ENCODE results near the gene CHFR. TPM values are rescaled to one million over a fixed set of nuclear protein-coding genes. Genes with fewer than 3 reads are reported as not detected.

Gene CHFR
- total and polyA plus RNA-seq, 2 donors (not counting 3 experiments of a cell fraction or from before 2014, with no cell fraction given): 45.4 to 66.5 TPM

- POLR2A ChIA-PET: no interaction called here
- no peaks in the 10 kb centered on the region for H4K20me1 ChIP-seq (replicated peaks; ENCODE audit: control insufficient read depth, extremely low read depth, insufficient read depth, low read length)
- no peaks in the 10 kb centered on the region for H3K4me1 ChIP-seq (ENCODE audit: control insufficient read depth, extremely low read depth, insufficient read depth, low read length)
- H3K4me3 ChIP-seq (replicated peaks in 1 of 3; ENCODE audit: insufficient read depth in 1 of 3, low read depth in 1 of 3, low read length in 3 of 3): no peak overlapping the region
- H3K27ac ChIP-seq (ENCODE audit: insufficient read depth, low read depth, low read length): no peak overlapping the region
- H3K9me3 ChIP-seq (replicated peaks; ENCODE audit: control insufficient read depth, insufficient read depth, low read length): no peaks in the 10 kb centered on the region
- TF ChIP-seq POLR2AphosphoS5 (IDR thresholded peaks at IDR 0.05; ENCODE audit: insufficient read depth, low read depth, low read length): no peak
- no peak for TF ChIP-seq GATA2 (IDR thresholded peaks at IDR 0.05; ENCODE audit: insufficient read depth, insufficient read length, low read depth, low read length)
- TF ChIP-seq POLR2A (IDR thresholded peaks at IDR 0.05; ENCODE audit: low read depth, low read length): no peak
- TF ChIP-seq EZH2 (IDR thresholded peaks at IDR 0.05; ENCODE audit: borderline replicate concordance, low read depth, low read length, severe bottlenecking): no peak
- TF ChIP-seq JUN (IDR thresholded peaks at IDR 0.05; ENCODE audit: borderline replicate concordance, insufficient read depth, insufficient read length, low read depth): no peak
- no peak for TF ChIP-seq CTCF (IDR thresholded peaks at IDR 0.05; ENCODE audit: extremely low read depth in 1 of 2, insufficient read depth in 1 of 2, low read depth in 1 of 2, low read length in 2 of 2)
- no peak for TF ChIP-seq MYC (IDR thresholded peaks at IDR 0.05; ENCODE audit: low read depth, low read length)
- TF ChIP-seq FOS (IDR thresholded peaks at IDR 0.05; ENCODE audit: borderline replicate concordance, insufficient read depth, low read length): no peak
- no peak for TF ChIP-seq MAX (IDR thresholded peaks at IDR 0.05; ENCODE audit: insufficient read depth, insufficient read length)
- H3K9ac ChIP-seq (replicated peaks; ENCODE audit: extremely low read depth, insufficient read depth, low read length): no peak overlapping the region
- H2AFZ ChIP-seq (ENCODE audit: low read depth, low read length): no peak overlapping the region
- H3K36me3 ChIP-seq (ENCODE audit: control insufficient read depth in 2 of 2, extremely low read depth in 1 of 2, insufficient read depth in 2 of 2, low read length in 2 of 2): peaks cover 24 to 62% of the 10 kb centered on the region in 2 experiments
- DNase-seq (ENCODE audit: low read depth, low spot score) (no peak), FAIRE-seq (no peak)
- no TSS peak for BruUV-seq (replicated peaks)
- H3K27me3 ChIP-seq (ENCODE audit: control insufficient read depth in 2 of 2, insufficient read depth in 2 of 2, low read length in 2 of 2): no peaks in the 10 kb centered on the region
- CTCF ChIA-PET: no interaction called here
- dilution Hi-C loops (cut with MboI; ENCODE audit: extremely low pct_ligation_motif_present, low sequenced_read_pairs) (no loop called here), intact Hi-C loops (cut with micrococcal nuclease) (no loop called here)
- peaks cover 4% of the 10 kb centered on the region for H3K79me2 ChIP-seq (ENCODE audit: control insufficient read depth, insufficient read depth, low read length)
- H3K4me2 ChIP-seq (ENCODE audit: insufficient read depth, low read length): no peak overlapping the region
- H3K9me1 ChIP-seq (replicated peaks; ENCODE audit: control insufficient read depth, extremely low read depth, insufficient read depth, low read length): no peaks in the 10 kb centered on the region
Observed at GRCh38 chr12:132798836-132799235, 88.6 kb downstream of the CHFR start.
